K562 (cell line): ENCODE measurements around the gene EIF1. TPM values are rescaled to one million over a fixed set of nuclear protein-coding genes. Genes with fewer than 3 reads are reported as not detected.

Source experiments
- BRCA1 ChIP-seq, 2 experiments: fragments of 450-650 bp in 1 of 2; sonication (generic) in 1 of 2; formaldehyde crosslinking in 1 of 2; IDR thresholded peaks; 2 replicates each; pipeline versions ENCODE4 v1.5.0 to v1.6.1; 2017 to 2020; ENCODE audit warnings: mild to moderate bottlenecking in 1 of 2, missing genetic modification reagents in 1 of 2
- CHAMP1 ChIP-seq: fragments of 450-650 bp; IDR thresholded peaks from 2 replicates; pipeline ENCODE4 v1.6.1; 2016; ENCODE audit warnings: mild to moderate bottlenecking
- FIP1L1 ChIP-seq: fragments of 200-400 bp; formaldehyde crosslinking; IDR thresholded peaks from 2 replicates; pipeline ENCODE4 v1.6.1; 2018; ENCODE audit warnings: mild to moderate bottlenecking, low read depth, low read length; ENCODE audit not compliant: poor library complexity, severe bottlenecking
- GABPB2 ChIP-seq: fragments of 250-450 bp; sonication (Bioruptor Pico); conservative IDR thresholded peaks from 2 replicates; pipeline ENCODE4 v1.5.1; 2021; ENCODE audit warnings: mild to moderate bottlenecking
- GATAD2B ChIP-seq: fragments of 450-650 bp; IDR thresholded peaks from 2 replicates; pipeline ENCODE4 v1.6.1; 2017; ENCODE audit warnings: mild to moderate bottlenecking, borderline replicate concordance
- HDAC1 ChIP-seq, 2 experiments: fragments of 450-650 bp; IDR thresholded peaks; 2 replicates each; pipeline ENCODE4 v1.6.1; 2016 to 2017; ENCODE audit warnings: inconsistent platforms in 1 of 2, mild to moderate bottlenecking in 1 of 2, moderate library complexity in 1 of 2
- HMG20A ChIP-seq: fragments of 450-650 bp; formaldehyde crosslinking; conservative IDR thresholded peaks from 2 replicates; pipeline ENCODE4 v1.4.0; 2020; ENCODE audit warnings: mild to moderate bottlenecking, mixed read lengths
- HSF4 ChIP-seq: fragments of 250-450 bp; sonication (Bioruptor Pico); IDR thresholded peaks from 2 replicates; pipeline ENCODE4 v2.1.2; 2022; ENCODE audit warnings: mild to moderate bottlenecking, moderate library complexity, borderline replicate concordance
- PRDM10 ChIP-seq: fragments of 450-650 bp; IDR thresholded peaks from 2 replicates; pipeline ENCODE4 v1.6.1; 2018; ENCODE audit not compliant: partially characterized antibody
- PTTG1 ChIP-seq: fragments of 450-650 bp; IDR thresholded peaks from 2 replicates; pipeline ENCODE4 v1.6.1; 2016; ENCODE audit warnings: low read depth, mild to moderate bottlenecking, missing genetic modification characterization, missing compliant biosample characterization
- RREB1 ChIP-seq: fragments of 250-450 bp; sonication (Bioruptor Pico); IDR thresholded peaks from 2 replicates; pipeline ENCODE4 v1.4.0; 2020
- SMAD2 ChIP-seq: fragments of 150-350 bp; IDR thresholded peaks from 2 replicates; pipeline ENCODE4 v1.6.1; 2014; ENCODE audit warnings: low read depth, mild to moderate bottlenecking, low read length
- ZNF143 ChIP-seq: sonication (generic); formaldehyde crosslinking; IDR thresholded peaks from 2 replicates; pipeline ENCODE4 v1.9.0; 2022; ENCODE audit warnings: mild to moderate bottlenecking, missing genetic modification reagents
- ZNF431 ChIP-seq: sonication (generic); formaldehyde crosslinking; IDR thresholded peaks from 2 replicates; pipeline ENCODE4 v1.8.0; 2022; ENCODE audit warnings: mild to moderate bottlenecking, missing genetic modification reagents
- polyA plus RNA-seq, 8 experiments: library from polyadenylated mRNA; depleted of rRNA in 4 of 8; stranded (reverse) in 5 of 8; unstranded in 3 of 8; fragments of >200 nt; fragmentation: Nextera tagmentation in 2 of 8; fragmentation: Illumina TruSeq in 1 of 8; extraction: Ambion mirVana in 2 of 8; extraction: Trizol in 1 of 8; gene quantifications; 2 replicates each; pipeline versions ENCODE4 v1.2.1 to v1.2.3, GENCODE V29; 2011 to 2014; ENCODE audit warnings: inconsistent platforms in 1 of 8, missing spikeins in 1 of 8
- total RNA-seq, 7 experiments: library from RNA; depleted of rRNA in 6 of 7; stranded (reverse); fragments of >200 nt in 6 of 7; fragmentation: Illumina TruSeq in 2 of 7; extraction: Trizol in 2 of 7; gene quantifications; 2 replicates each; pipeline versions ENCODE4 v1.2.1 to v1.2.3, GENCODE V29; 2011 to 2021; ENCODE audit warnings: low replicate concordance in 1 of 7

EIF1 gene
- total and polyA plus RNA-seq, 9 of the 15 experiments (the other 6 are each of a cell fraction or from before 2014, with no cell fraction given), result 67.0 to 1,204 (median 320) TPM

GRCh38 chr17:41688641-41689496 lies at the start of gene EIF1 (continued):
- TF ChIP-seq HSF4 (CRISPR knock-in tag) (no peak), SMAD2 (no peak), GATAD2B (no peak), ZNF431 (CRISPR knock-in tag) (peak; percentile 72), ZNF143 (no peak), HDAC1 (IDR thresholded peaks at IDR 0.05) (peak in 1 of 2 experiments; percentile 19; a peak in 2 of 4 replicates), CHAMP1 (no peak), BRCA1 (IDR thresholded peaks at IDR 0.05) (no peak), BRCA1 (CRISPR knock-in tag; IDR thresholded peaks at IDR 0.05) (no peak), PTTG1 (tag) (no peak), PRDM10 (peak; percentile 12), FIP1L1 (peak; percentile 99), HMG20A (CRISPR knock-in tag) (no peak), RREB1 (CRISPR knock-in tag) (peak; percentile 65; the same call in 1 of the 2 replicates), GABPB2 (CRISPR knock-in tag) (peak; percentile 91)
